ENCODE results near the gene GPR39.

The GPR39 gene

DNA sequence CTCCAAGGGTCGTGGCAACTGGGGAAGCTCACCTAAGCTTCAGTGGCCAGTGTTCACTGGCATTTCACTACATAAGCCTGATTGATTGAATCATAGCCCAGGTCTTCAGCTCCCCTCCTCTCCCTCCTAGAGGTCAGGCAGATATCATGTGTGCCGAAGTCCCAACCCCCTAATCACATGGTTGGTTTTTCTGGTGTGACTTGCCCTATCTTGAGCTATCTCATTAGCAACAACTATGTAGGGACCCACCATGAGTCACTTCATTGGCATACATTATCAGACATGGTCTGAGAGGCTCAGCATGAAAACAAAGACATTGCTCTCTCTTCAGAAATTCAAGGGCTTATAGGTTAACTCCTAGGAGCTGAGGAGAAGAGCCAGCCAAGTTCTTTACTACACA lies 176.6 kb downstream of the GPR39 start:
- Mint-ChIP-seq H3K27ac (no peak overlapping the region), H3K27me3 (no peaks in the 10 kb centered on the region), H3K4me1 (no peaks in the 10 kb centered on the region), H3K36me3 (no peaks in the 10 kb centered on the region), H3K4me3 (no peak overlapping the region), H3K9me3 (peaks cover 7% of the 10 kb centered on the region)
- DNase-seq = no peak
- CTCF ChIA-PET = no interaction called here

DNA sequence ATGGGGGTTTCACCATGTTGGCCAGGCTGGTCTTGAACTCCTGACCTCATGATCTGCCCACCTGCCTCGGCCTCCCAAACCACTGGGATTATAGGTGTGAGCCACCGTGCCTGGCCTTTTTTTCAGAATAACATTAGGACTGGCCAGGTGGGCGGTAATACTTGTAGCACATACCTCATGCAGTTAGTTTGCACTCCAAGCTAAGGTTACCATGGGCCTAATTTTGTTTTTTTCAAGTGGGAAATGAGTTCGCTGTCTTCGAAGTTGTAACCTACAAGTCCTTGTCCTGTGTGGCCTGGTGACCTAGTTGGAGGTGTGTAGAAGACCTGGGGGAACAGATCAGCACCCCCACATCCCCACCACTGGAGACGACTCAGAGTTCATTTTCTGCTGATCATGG lies 178.6 kb downstream of the GPR39 start:
- CTCF ChIA-PET = no interaction called here
- H3K4me3 Mint-ChIP-seq = no peak overlapping the region
- H3K27me3 Mint-ChIP-seq = no peaks in the 10 kb centered on the region
- DNase-seq = no peak
- no peaks in the 10 kb centered on the region for H3K36me3 Mint-ChIP-seq
- no peak overlapping the region for H3K27ac Mint-ChIP-seq
- peaks cover 7% of the 10 kb centered on the region for H3K9me3 Mint-ChIP-seq
- no peaks in the 10 kb centered on the region for H3K4me1 Mint-ChIP-seq

DNA sequence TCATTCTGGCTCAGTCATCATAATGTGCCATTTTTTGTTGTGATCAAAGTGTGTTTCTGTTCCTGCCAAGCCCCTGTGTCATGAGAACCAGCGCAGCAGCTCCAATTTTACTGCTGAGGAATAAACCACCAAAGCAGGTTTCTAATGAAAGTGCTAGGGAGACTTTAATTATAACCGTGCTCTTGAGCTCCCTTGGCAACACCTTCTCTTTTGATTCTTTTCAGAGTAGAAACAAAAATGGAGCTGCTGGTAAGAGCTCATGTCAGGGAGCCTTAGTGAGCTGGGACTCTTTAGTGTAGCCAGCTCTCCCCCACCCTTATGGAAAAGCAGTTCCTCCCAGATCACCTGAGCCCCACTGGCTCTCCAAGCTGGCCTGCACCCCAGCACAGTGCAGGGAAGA lies 179.1 kb downstream of the GPR39 start:
- H3K36me3 Mint-ChIP-seq = no peaks in the 10 kb centered on the region
- no peaks in the 10 kb centered on the region for H3K4me1 Mint-ChIP-seq
- no peak for DNase-seq
- CTCF ChIA-PET = no interaction called here
- no peaks in the 10 kb centered on the region for H3K27me3 Mint-ChIP-seq
- H3K9me3 Mint-ChIP-seq = peaks cover 7% of the 10 kb centered on the region
- H3K4me3 Mint-ChIP-seq = no peak overlapping the region
- H3K27ac Mint-ChIP-seq = no peak overlapping the region

DNA sequence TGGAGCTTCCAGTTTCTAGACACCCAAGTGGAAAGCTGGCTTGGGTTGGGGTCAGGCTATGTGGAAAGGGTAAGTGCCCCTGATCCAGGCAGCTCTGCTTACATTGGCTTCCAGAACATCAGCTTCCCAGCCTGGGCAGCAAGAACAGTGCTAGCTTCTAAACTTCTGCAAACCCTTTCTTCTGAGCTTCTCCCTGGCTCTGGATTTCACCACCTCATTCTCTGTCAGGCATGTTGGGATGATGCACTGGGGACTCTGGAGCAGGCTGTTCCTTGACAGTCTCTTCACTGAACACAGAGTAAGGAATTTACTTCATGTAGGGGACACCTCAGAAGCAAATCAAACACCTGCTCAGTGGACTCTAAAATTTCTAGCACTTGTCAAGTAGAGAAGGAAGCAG lies 180.6 kb downstream of the GPR39 start:
- no peaks in the 10 kb centered on the region for H3K4me1 Mint-ChIP-seq
- CTCF ChIA-PET = no interaction called here
- DNase-seq = no peak
- H3K27ac Mint-ChIP-seq = no peak overlapping the region
- peaks cover 4% of the 10 kb centered on the region for H3K9me3 Mint-ChIP-seq
- H3K4me3 Mint-ChIP-seq = no peak overlapping the region
- H3K36me3 Mint-ChIP-seq = no peaks in the 10 kb centered on the region
- no peaks in the 10 kb centered on the region for H3K27me3 Mint-ChIP-seq

DNA sequence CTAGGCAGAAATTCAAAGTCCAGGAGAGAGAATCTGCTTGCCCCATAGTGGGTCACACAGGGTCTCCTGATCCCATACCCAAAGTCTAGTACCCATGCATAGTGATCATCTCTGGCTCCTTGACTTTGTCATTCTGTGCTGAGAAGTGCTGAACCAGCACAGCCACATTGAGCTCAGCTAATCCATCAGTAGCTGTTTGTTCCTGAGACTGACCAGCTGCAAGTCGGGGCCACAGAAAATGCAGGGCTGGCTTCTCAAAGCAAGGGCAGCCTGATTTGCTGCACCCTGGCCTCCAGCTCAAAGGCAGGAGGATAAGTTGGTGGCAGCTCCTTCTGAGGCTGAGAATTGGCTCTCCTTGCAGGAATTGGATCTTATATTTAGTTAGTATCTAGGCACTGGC lies 181.2 kb downstream of the GPR39 start:
- Mint-ChIP-seq H3K36me3 (no peaks in the 10 kb centered on the region), H3K27me3 (no peaks in the 10 kb centered on the region), H3K9me3 (peaks cover 4% of the 10 kb centered on the region), H3K4me1 (no peaks in the 10 kb centered on the region), H3K4me3 (no peak overlapping the region), H3K27ac (no peak overlapping the region)
- CTCF ChIA-PET = interaction anchor here (0.6 kb wide), 1 partner anchor 9 kb away, joined by 3 read pairs; no protein-coding TSS in a partner anchor
- DNase-seq = no peak

GRCh38 chr2:132598536-132598935 lies 181.9 kb downstream of the GPR39 start:
- Mint-ChIP-seq H3K4me3 (no peak overlapping the region), H3K9me3 (peaks cover 4% of the 10 kb centered on the region), H3K27ac (no peak overlapping the region), H3K4me1 (no peaks in the 10 kb centered on the region), H3K27me3 (no peaks in the 10 kb centered on the region), H3K36me3 (no peaks in the 10 kb centered on the region)
- CTCF ChIA-PET = no interaction called here
- DNase-seq = no peak

- H3K36me3 Mint-ChIP-seq = no peaks in the 10 kb centered on the region
- peaks cover 4% of the 10 kb centered on the region for H3K9me3 Mint-ChIP-seq
- DNase-seq = no peak
- H3K4me1 Mint-ChIP-seq = no peaks in the 10 kb centered on the region
- H3K27ac Mint-ChIP-seq = no peak overlapping the region
- H3K4me3 Mint-ChIP-seq = no peak overlapping the region
- H3K27me3 Mint-ChIP-seq = no peaks in the 10 kb centered on the region
- CTCF ChIA-PET = no interaction called here
Measured at GRCh38 chr2:132599556-132599955, 183.0 kb downstream of the GPR39 start.

DNA sequence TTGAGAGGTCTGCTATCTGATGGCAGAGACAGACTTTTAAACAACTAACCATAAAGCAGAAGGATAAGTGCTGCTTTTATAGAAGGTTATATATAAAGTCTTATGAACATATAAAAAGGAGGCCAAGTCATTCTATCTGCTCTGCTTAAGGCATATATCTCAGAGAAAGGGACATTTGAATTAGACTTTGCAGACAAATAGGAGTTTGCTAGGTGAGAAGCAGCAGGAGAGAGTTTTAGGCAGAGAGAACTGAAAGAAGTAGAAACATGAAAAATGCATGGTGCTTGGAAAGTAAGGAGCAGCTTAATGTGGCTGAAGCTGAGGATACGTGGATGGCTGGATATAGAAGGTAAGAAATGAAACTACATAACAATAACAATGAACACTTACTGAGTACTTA lies 188.0 kb downstream of the GPR39 start:
- CTCF ChIA-PET = no interaction called here
- Mint-ChIP-seq H3K4me3 (no peak overlapping the region), H3K36me3 (no peaks in the 10 kb centered on the region), H3K27me3 (no peaks in the 10 kb centered on the region), H3K4me1 (no peaks in the 10 kb centered on the region), H3K27ac (no peak overlapping the region), H3K9me3 (no peaks in the 10 kb centered on the region)
- no peak for DNase-seq

GRCh38 chr2:132605236-132606180 lies 188.9 kb downstream of the GPR39 start:
- no peak overlapping the region for H3K27ac Mint-ChIP-seq
- DNase-seq = no peak
- H3K36me3 Mint-ChIP-seq = no peaks in the 10 kb centered on the region
- H3K4me1 Mint-ChIP-seq = no peaks in the 10 kb centered on the region
- H3K4me3 Mint-ChIP-seq = no peak overlapping the region
- CTCF ChIA-PET = no interaction called here
- H3K9me3 Mint-ChIP-seq = no peaks in the 10 kb centered on the region
- no peaks in the 10 kb centered on the region for H3K27me3 Mint-ChIP-seq

DNA sequence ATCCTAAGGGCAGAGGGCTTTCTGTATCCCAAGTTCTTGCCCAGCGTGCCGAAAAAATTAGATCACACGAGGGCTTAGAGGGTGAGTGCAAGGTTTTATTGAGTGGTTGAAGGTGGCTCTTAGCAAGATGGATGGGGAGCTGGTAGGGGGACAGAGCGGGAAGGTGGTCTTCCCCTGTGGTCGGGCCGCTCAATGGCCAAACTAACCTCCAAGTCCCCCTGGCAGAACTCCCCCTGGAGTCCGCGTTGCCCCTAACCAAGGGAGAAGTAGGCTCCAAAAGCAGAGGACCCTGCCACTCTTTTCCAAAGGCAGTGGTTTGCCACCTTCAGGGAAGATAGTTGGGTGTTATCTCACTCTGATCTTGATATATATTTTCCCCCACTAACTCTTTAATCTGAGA lies 190.0 kb downstream of the GPR39 start:
- Mint-ChIP-seq H3K27ac (no peak overlapping the region), H3K27me3 (no peaks in the 10 kb centered on the region), H3K4me1 (no peaks in the 10 kb centered on the region), H3K4me3 (no peak overlapping the region), H3K9me3 (no peaks in the 10 kb centered on the region), H3K36me3 (no peaks in the 10 kb centered on the region)
- CTCF ChIA-PET = no interaction called here
- no peak for DNase-seq

GRCh38 chr2:132607426-132608090 lies 191.0 kb downstream of the GPR39 start:
- CTCF ChIA-PET = no interaction called here
- Mint-ChIP-seq H3K27me3 (no peaks in the 10 kb centered on the region), H3K4me3 (no peak overlapping the region), H3K36me3 (no peaks in the 10 kb centered on the region), H3K4me1 (no peaks in the 10 kb centered on the region), H3K27ac (no peak overlapping the region), H3K9me3 (no peaks in the 10 kb centered on the region)
- no peak for DNase-seq

- CTCF ChIA-PET = no interaction called here
- no peak overlapping the region for H3K27ac Mint-ChIP-seq
- no peaks in the 10 kb centered on the region for H3K9me3 Mint-ChIP-seq
- no peak overlapping the region for H3K4me3 Mint-ChIP-seq
- no peaks in the 10 kb centered on the region for H3K27me3 Mint-ChIP-seq
- DNase-seq = no peak
- no peaks in the 10 kb centered on the region for H3K4me1 Mint-ChIP-seq
- no peaks in the 10 kb centered on the region for H3K36me3 Mint-ChIP-seq
Measured at GRCh38 chr2:132608311-132608710, 191.7 kb downstream of the GPR39 start.

DNA sequence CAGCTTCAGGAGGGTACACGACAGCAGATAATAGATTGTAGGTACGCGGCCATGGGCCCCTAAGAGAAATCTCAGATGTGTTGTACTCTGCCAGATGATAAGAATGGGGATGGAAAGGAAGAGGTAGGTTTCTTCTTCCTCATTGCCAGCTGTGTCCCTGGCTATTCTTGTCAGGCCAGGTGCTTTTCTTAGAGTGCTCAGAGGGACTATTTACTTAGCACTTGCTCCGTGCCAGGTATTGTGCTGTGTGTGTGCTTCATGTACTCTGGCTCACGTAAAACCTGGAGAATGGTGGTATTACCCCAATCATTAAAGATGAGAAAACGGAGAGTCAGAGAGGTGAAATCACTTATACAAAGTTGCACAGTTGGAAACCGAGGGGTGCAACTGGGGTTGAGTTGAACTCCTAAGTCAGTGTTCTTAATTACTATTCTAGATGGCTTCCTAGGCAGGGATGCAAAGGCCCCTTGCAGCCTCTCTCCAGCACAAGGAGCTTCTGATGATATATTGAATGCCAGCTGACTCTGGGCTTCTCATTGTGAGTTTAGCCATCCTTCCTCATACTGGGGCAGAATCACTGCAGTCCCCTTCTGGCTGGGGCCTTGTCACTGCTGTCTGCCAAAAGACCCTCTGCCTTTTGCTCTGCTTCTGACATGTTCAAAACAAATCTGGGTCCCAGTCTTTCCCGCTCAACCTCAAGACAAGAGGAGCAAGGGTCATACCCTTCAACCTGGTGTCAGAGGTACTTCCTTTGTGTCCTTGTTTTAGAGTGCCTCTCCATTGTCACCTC lies 192.7 kb downstream of the GPR39 start:
- H3K4me1 Mint-ChIP-seq = no peaks in the 10 kb centered on the region
- H3K4me3 Mint-ChIP-seq = no peak overlapping the region
- no peaks in the 10 kb centered on the region for H3K36me3 Mint-ChIP-seq
- no peaks in the 10 kb centered on the region for H3K27me3 Mint-ChIP-seq
- H3K9me3 Mint-ChIP-seq = no peaks in the 10 kb centered on the region
- no peak overlapping the region for H3K27ac Mint-ChIP-seq
- DNase-seq = no peak
- CTCF ChIA-PET = no interaction called here

GRCh38 chr2:132611719-132612118 lies 195.1 kb downstream of the GPR39 start:
- CTCF ChIA-PET = no interaction called here
- no peak overlapping the region for H3K4me3 Mint-ChIP-seq
- H3K36me3 Mint-ChIP-seq = no peaks in the 10 kb centered on the region
- H3K4me1 Mint-ChIP-seq = no peaks in the 10 kb centered on the region
- no peaks in the 10 kb centered on the region for H3K9me3 Mint-ChIP-seq
- no peaks in the 10 kb centered on the region for H3K27me3 Mint-ChIP-seq
- DNase-seq = no peak
- no peak overlapping the region for H3K27ac Mint-ChIP-seq

Data from activated naive CD4-positive, alpha-beta T cell treated with anti-CD3 and anti-CD28 coated beads, Interleukin-2, amount 10 ng/mL, durations not matched to agents 7 days and 5 days (primary cell).